ENCODE data around the gene LMOD2. TPM values are rescaled to one million over a fixed set of nuclear protein-coding genes. Genes with fewer than 3 reads are reported as not detected.

Gene LMOD2
- total RNA-seq, 1 experiment from 2014 or later = not detected

DNA sequence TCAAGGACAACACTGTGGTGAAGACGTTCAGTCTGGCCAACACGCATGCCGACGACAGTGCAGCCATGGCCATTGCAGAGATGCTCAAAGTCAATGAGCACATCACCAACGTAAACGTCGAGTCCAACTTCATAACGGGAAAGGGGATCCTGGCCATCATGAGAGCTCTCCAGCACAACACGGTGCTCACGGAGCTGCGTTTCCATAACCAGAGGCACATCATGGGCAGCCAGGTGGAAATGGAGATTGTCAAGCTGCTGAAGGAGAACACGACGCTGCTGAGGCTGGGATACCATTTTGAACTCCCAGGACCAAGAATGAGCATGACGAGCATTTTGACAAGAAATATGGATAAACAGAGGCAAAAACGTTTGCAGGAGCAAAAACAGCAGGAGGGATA is 6.6 kb downstream of the LMOD2 start:
- Histone ChIP-seq H3K4me1 (ENCODE audit: control insufficient read depth in 1 of 2, insufficient read depth in 2 of 2, low read length in 2 of 2) (no peaks in the 10 kb centered on the region), H3K27me3 (ENCODE audit: insufficient read depth, low read length) (no peaks in the 10 kb centered on the region), H3K9ac (ENCODE audit: low read length) (no peak overlapping the region), H3K4me2 (ENCODE audit: low read length) (no peak overlapping the region), H3K36me3 (ENCODE audit: control insufficient read depth in 1 of 2, insufficient read depth in 2 of 2, low read length in 2 of 2) (no peaks in the 10 kb centered on the region), H3K9me3 (ENCODE audit: control insufficient read depth in 1 of 2, insufficient read depth in 1 of 2, low read depth in 1 of 2, low read length in 2 of 2) (no peaks in the 10 kb centered on the region), H3K4me3 (replicated peaks in 1 of 2; ENCODE audit: low read depth in 1 of 2, low read length in 2 of 2) (no peak overlapping the region), H2AFZ (ENCODE audit: low read depth, low read length, poor library complexity, severe bottlenecking) (no peak overlapping the region), H4K20me1 (ENCODE audit: insufficient read depth) (no peaks in the 10 kb centered on the region), H3K9me2 (ENCODE audit: insufficient read depth) (no peaks in the 10 kb centered on the region), H3K27ac (ENCODE audit: low read depth, low read length) (no peak overlapping the region), H3K79me2 (ENCODE audit: insufficient read depth, low read length) (no peaks in the 10 kb centered on the region)
- intact Hi-C loops (cut with micrococcal nuclease) = no loop called here
- TF ChIP-seq, protein P1, sequence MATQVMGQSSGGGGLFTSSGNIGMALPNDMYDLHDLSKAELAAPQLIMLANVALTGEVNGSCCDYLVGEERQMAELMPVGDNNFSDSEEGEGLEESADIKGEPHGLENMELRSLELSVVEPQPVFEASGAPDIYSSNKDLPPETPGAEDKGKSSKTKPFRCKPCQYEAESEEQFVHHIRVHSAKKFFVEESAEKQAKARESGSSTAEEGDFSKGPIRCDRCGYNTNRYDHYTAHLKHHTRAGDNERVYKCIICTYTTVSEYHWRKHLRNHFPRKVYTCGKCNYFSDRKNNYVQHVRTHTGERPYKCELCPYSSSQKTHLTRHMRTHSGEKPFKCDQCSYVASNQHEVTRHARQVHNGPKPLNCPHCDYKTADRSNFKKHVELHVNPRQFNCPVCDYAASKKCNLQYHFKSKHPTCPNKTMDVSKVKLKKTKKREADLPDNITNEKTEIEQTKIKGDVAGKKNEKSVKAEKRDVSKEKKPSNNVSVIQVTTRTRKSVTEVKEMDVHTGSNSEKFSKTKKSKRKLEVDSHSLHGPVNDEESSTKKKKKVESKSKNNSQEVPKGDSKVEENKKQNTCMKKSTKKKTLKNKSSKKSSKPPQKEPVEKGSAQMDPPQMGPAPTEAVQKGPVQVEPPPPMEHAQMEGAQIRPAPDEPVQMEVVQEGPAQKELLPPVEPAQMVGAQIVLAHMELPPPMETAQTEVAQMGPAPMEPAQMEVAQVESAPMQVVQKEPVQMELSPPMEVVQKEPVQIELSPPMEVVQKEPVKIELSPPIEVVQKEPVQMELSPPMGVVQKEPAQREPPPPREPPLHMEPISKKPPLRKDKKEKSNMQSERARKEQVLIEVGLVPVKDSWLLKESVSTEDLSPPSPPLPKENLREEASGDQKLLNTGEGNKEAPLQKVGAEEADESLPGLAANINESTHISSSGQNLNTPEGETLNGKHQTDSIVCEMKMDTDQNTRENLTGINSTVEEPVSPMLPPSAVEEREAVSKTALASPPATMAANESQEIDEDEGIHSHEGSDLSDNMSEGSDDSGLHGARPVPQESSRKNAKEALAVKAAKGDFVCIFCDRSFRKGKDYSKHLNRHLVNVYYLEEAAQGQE (IDR thresholded peaks at IDR 0.05; ENCODE audit: low read depth) = no peak
- no peak for TF ChIP-seq ZFX (IDR thresholded peaks at IDR 0.05)
- TF ChIP-seq ELF1 (IDR thresholded peaks at IDR 0.05; ENCODE audit: borderline replicate concordance, low read depth) = no peak
- no peak for TF ChIP-seq CBX3 (IDR thresholded peaks at IDR 0.05; ENCODE audit: low read depth)
- RAD21 ChIA-PET (ENCODE audit: low non-redundant PET in 1 of 2, low total read pairs in 2 of 2, uncharacterized antibody in 2 of 2, unreplicated experiment in 2 of 2) = no interaction called here
- CTCF ChIA-PET = no interaction called here
- no TSS peak for BruUV-seq (replicated peaks)
- DNase-seq (ENCODE audit: low read depth, low spot score) = no peak
- POLR2A ChIA-PET = no interaction called here
- ATAC-seq = no peak

DNA sequence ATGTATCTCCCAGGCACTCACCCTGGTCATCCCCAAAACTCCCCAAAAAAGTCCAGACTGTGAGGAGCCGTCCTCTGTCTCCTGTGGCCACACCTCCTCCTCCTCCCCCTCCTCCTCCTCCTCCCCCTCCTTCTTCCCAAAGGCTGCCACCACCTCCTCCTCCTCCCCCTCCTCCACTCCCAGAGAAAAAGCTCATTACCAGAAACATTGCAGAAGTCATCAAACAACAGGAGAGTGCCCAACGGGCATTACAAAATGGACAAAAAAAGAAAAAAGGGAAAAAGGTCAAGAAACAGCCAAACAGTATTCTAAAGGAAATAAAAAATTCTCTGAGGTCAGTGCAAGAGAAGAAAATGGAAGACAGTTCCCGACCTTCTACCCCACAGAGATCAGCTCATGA is 7.1 kb downstream of the LMOD2 start:
- intact Hi-C loops (cut with micrococcal nuclease) = no loop called here
- no peaks in the 10 kb centered on the region for H3K9me3 ChIP-seq (ENCODE audit: control insufficient read depth in 1 of 2, insufficient read depth in 1 of 2, low read depth in 1 of 2, low read length in 2 of 2)
- H3K9me2 ChIP-seq (ENCODE audit: insufficient read depth) = no peaks in the 10 kb centered on the region
- H3K4me3 ChIP-seq (replicated peaks in 1 of 2; ENCODE audit: low read depth in 1 of 2, low read length in 2 of 2) = no peak overlapping the region
- H4K20me1 ChIP-seq (ENCODE audit: insufficient read depth) = no peaks in the 10 kb centered on the region
- H3K4me1 ChIP-seq (ENCODE audit: control insufficient read depth in 1 of 2, insufficient read depth in 2 of 2, low read length in 2 of 2) = no peaks in the 10 kb centered on the region
- no TSS peak for BruUV-seq (replicated peaks)
- ATAC-seq (no peak), DNase-seq (ENCODE audit: low read depth, low spot score) (no peak)
- RAD21 ChIA-PET (ENCODE audit: low non-redundant PET in 1 of 2, low total read pairs in 2 of 2, uncharacterized antibody in 2 of 2, unreplicated experiment in 2 of 2) = no interaction called here
- CTCF ChIA-PET = no interaction called here
- no peak overlapping the region for H3K9ac ChIP-seq (ENCODE audit: low read length)
- no peak overlapping the region for H3K27ac ChIP-seq (ENCODE audit: low read depth, low read length)
- POLR2A ChIA-PET = no interaction called here
- no peak overlapping the region for H3K4me2 ChIP-seq (ENCODE audit: low read length)
- H2AFZ ChIP-seq (ENCODE audit: low read depth, low read length, poor library complexity, severe bottlenecking) = no peak overlapping the region
- no peaks in the 10 kb centered on the region for H3K79me2 ChIP-seq (ENCODE audit: insufficient read depth, low read length)
- H3K36me3 ChIP-seq (ENCODE audit: control insufficient read depth in 1 of 2, insufficient read depth in 2 of 2, low read length in 2 of 2) = no peaks in the 10 kb centered on the region
- H3K27me3 ChIP-seq (ENCODE audit: insufficient read depth, low read length) = no peaks in the 10 kb centered on the region
- TF ChIP-seq SRF (IDR thresholded peaks at IDR 0.05; ENCODE audit: low read depth) (no peak), ELF1 (IDR thresholded peaks at IDR 0.05; ENCODE audit: borderline replicate concordance, low read depth) (no peak), RAD21 (IDR thresholded peaks at IDR 0.05; ENCODE audit: low read depth) (no peak), TCF7L2 (IDR thresholded peaks at IDR 0.05; ENCODE audit: borderline replicate concordance, extremely low read depth, insufficient read depth, insufficient read length) (no peak), EZH2phosphoT487 (IDR thresholded peaks at IDR 0.05; ENCODE audit: borderline replicate concordance) (no peak), FOSL1 (IDR thresholded peaks at IDR 0.05; ENCODE audit: low read depth) (no peak), YY1 (IDR thresholded peaks at IDR 0.05; ENCODE audit: extremely low read depth, insufficient replicate concordance, low read depth, low read length) (no peak)
- TF ChIP-seq, protein P2, sequence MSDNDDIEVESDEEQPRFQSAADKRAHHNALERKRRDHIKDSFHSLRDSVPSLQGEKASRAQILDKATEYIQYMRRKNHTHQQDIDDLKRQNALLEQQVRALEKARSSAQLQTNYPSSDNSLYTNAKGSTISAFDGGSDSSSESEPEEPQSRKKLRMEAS (IDR thresholded peaks at IDR 0.05) = no peak
- TF ChIP-seq, protein P3, sequence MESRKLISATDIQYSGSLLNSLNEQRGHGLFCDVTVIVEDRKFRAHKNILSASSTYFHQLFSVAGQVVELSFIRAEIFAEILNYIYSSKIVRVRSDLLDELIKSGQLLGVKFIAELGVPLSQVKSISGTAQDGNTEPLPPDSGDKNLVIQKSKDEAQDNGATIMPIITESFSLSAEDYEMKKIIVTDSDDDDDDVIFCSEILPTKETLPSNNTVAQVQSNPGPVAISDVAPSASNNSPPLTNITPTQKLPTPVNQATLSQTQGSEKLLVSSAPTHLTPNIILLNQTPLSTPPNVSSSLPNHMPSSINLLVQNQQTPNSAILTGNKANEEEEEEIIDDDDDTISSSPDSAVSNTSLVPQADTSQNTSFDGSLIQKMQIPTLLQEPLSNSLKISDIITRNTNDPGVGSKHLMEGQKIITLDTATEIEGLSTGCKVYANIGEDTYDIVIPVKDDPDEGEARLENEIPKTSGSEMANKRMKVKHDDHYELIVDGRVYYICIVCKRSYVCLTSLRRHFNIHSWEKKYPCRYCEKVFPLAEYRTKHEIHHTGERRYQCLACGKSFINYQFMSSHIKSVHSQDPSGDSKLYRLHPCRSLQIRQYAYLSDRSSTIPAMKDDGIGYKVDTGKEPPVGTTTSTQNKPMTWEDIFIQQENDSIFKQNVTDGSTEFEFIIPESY (IDR thresholded peaks at IDR 0.05; ENCODE audit: extremely low read depth, insufficient replicate concordance, low read length) = no peak
- TF ChIP-seq, protein P4, sequence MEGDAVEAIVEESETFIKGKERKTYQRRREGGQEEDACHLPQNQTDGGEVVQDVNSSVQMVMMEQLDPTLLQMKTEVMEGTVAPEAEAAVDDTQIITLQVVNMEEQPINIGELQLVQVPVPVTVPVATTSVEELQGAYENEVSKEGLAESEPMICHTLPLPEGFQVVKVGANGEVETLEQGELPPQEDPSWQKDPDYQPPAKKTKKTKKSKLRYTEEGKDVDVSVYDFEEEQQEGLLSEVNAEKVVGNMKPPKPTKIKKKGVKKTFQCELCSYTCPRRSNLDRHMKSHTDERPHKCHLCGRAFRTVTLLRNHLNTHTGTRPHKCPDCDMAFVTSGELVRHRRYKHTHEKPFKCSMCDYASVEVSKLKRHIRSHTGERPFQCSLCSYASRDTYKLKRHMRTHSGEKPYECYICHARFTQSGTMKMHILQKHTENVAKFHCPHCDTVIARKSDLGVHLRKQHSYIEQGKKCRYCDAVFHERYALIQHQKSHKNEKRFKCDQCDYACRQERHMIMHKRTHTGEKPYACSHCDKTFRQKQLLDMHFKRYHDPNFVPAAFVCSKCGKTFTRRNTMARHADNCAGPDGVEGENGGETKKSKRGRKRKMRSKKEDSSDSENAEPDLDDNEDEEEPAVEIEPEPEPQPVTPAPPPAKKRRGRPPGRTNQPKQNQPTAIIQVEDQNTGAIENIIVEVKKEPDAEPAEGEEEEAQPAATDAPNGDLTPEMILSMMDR (IDR thresholded peaks at IDR 0.05 in 2 of 3, conservative IDR thresholded peaks at IDR 0.05 in 1 of 3; ENCODE audit: borderline replicate concordance in 1 of 3, insufficient read depth in 1 of 3, low read depth in 2 of 3, low read length in 2 of 3) = no peak

Measured in HCT116 (cell line).